GM21381 (cell line): ENCODE data around the gene CASD1.

Source experiments
- ATAC-seq: cut with Tn5 transposase; IDR thresholded peaks from one replicate; pipeline ENCODE4 v1.9.1; 2021; ENCODE audit warnings: mild to moderate bottlenecking, moderate library complexity; ENCODE audit not compliant: unreplicated experiment

Gene CASD1

GRCh38 chr7:94579470-94579869 is 69.9 kb downstream of the CASD1 start:
- no peak for ATAC-seq

- ATAC-seq = no peak
Observed at GRCh38 chr7:94580601-94581000, 71.0 kb downstream of the CASD1 start.

GRCh38 chr7:94584113-94584512 is 74.5 kb downstream of the CASD1 start:
- no peak for ATAC-seq

- ATAC-seq = no peak
Observed at GRCh38 chr7:94588075-94588474, 78.5 kb downstream of the CASD1 start.

DNA sequence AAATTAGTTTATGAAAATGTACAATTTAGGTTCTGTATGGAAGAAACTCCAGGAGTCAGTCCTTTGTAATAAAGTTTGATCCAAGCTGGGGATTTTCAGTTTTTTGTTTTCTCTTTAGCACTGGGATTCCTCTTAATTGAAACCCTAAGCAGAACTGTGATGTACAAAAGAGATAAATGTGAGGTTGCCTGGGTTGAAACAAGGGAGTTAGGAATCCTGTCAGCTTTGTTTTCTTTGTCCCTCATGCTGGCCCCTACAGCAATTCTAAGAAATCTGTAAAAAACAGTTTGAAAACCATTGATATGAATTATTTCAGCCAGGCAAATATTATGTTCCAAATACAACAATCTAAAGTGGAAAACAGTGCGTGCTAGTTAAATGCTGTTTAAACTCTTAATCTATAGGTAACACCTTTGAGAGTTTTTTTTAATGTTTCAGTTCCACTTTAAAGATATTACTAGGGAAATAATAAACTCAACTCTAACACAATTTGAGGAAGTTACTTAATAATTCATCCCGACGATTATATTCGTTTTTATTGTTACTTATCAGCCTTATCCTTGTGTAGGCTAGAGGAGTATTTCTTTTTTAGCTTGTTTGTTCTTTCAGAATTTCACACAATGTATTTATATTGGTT is 81.0 kb downstream of the CASD1 start:
- ATAC-seq = no peak

DNA sequence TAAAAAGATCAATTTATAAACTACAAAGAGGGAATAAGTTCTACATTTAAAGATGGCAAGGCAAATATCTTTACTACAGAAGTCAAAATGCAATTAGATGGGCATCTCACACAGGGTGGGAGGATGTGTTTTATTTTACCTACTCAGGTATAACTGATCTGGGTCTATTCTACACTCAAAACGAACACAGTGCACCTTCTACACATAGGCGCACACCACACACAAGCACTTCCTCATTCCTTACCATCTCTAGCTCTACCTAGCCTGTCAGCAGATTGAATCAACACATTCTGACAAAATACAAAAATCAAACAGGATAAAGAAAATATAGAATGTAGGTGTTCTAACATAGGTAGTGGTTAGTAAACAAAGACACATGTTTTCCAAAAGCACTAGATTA is 81.6 kb downstream of the CASD1 start:
- peak; percentile 70 for ATAC-seq

- no peak for ATAC-seq
Observed at GRCh38 chr7:94594882-94595281, 85.3 kb downstream of the CASD1 start.

- ATAC-seq = no peak
Observed at GRCh38 chr7:94595717-94596116, 86.1 kb downstream of the CASD1 start.

GRCh38 chr7:94600267-94600666 is 90.7 kb downstream of the CASD1 start:
- ATAC-seq = no peak

DNA sequence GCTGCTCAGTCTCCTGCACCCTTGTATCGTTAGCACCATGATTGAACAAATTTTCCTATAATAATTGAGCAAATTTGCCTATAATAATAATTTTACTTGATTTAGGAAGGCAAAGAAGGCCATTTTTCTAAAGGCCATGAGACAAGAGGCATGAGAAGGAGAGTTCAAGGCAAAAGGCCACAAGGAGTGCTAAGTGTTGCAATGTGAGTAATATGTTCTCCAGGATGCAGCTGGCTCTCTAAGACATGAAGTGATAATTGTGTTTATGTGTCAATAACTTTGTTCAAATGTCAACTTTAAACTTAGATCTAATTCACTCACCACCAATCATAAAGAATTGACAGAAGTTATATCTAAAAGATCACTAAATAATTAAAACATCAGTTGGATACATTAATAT is 92.6 kb downstream of the CASD1 start:
- ATAC-seq = no peak

GRCh38 chr7:94605031-94605430 is 95.4 kb downstream of the CASD1 start:
- ATAC-seq = no peak
